GM23338 (cell line): ENCODE results near the gene SBK1.

Source experiments
- CREB1 ChIP-seq: fragments of 250-450 bp; sonication (Bioruptor Pico); IDR thresholded peaks from 2 replicates; pipeline ENCODE4 v1.5.0; 2020; ENCODE audit warnings: low read depth, mild to moderate bottlenecking, moderate library complexity
- CTCF ChIP-seq, 2 experiments: fragments of 200-600 bp in 1 of 2; sonication (generic) in 1 of 2; conservative IDR thresholded peaks; 2 replicates each; pipeline versions ENCODE4 v1.5.1 to v1.6.1; 2016 to 2017; ENCODE audit warnings: antibody characterized with exemption in 2 of 2, low read depth in 2 of 2, mild to moderate bottlenecking in 2 of 2, moderate library complexity in 1 of 2
- EZH2 ChIP-seq: fragments of 200-600 bp; sonication (generic); IDR thresholded peaks from one replicate; pipeline ENCODE4 v1.8.0; 2017; ENCODE audit warnings: antibody characterized with exemption, mild to moderate bottlenecking, low read depth; ENCODE audit not compliant: unreplicated experiment
- EZH2phosphoT487 ChIP-seq: fragments of 200-600 bp; sonication (generic); IDR thresholded peaks from one replicate; pipeline ENCODE4 v1.8.1; 2018; ENCODE audit warnings: antibody characterized with exemption; ENCODE audit not compliant: unreplicated experiment
- POLR2AphosphoS5 ChIP-seq: IDR thresholded peaks from 2 replicates; pipeline ENCODE4 v1.6.1; 2016; ENCODE audit warnings: antibody characterized with exemption, low read depth
- REST ChIP-seq: IDR thresholded peaks from one replicate; pipeline ENCODE4 v1.6.1; 2018; ENCODE audit warnings: antibody characterized with exemption; ENCODE audit not compliant: unreplicated experiment
- ZNF114 ChIP-seq: fragments of 250-450 bp; sonication (Bioruptor Pico); IDR thresholded peaks from 2 replicates; pipeline ENCODE4 v1.5.0; 2020; ENCODE audit warnings: mild to moderate bottlenecking, moderate library complexity
- TF ChIP-seq, protein P1 (sequence below): IDR thresholded peaks from 2 replicates; pipeline ENCODE4 v1.6.1; 2016; ENCODE audit warnings: antibody characterized with exemption

- no peak for TF ChIP-seq POLR2AphosphoS5
- TF ChIP-seq EZH2 = no peak
- no peak for TF ChIP-seq CTCF (conservative IDR thresholded peaks at IDR 0.05; ENCODE audit: low read depth in 2 of 2)
- no peak for TF ChIP-seq REST
- no peak for TF ChIP-seq EZH2phosphoT487
- TF ChIP-seq, protein P1, sequence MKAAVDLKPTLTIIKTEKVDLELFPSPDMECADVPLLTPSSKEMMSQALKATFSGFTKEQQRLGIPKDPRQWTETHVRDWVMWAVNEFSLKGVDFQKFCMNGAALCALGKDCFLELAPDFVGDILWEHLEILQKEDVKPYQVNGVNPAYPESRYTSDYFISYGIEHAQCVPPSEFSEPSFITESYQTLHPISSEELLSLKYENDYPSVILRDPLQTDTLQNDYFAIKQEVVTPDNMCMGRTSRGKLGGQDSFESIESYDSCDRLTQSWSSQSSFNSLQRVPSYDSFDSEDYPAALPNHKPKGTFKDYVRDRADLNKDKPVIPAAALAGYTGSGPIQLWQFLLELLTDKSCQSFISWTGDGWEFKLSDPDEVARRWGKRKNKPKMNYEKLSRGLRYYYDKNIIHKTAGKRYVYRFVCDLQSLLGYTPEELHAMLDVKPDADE = no peak
- no peak for TF ChIP-seq CREB1
- no peak for TF ChIP-seq ZNF114 (CRISPR knock-in tag)
Observed at GRCh38 chr16:28276301-28276700, 16.0 kb upstream of the SBK1 start.
